ENCODE results near the gene ZSCAN20.

The ZSCAN20 gene

GRCh38 chr1:33541966-33542365 lies 69.5 kb downstream of the ZSCAN20 start:
- DNase-seq, result no peak
